PC-9 (cell line): ENCODE measurements around the gene GBA3.

Source experiments
- EZH2 ChIP-seq: fragments of 200-600 bp; sonication (generic); IDR thresholded peaks from 2 replicates; pipeline ENCODE4 v1.8.0; 2017; ENCODE audit warnings: antibody characterized with exemption, low read depth
- TF ChIP-seq, protein P1 (sequence below): fragments of 200-600 bp; sonication (generic); conservative IDR thresholded peaks from 2 replicates; pipeline ENCODE4 v1.6.1; 2017; ENCODE audit warnings: mixed run types, antibody characterized with exemption, mild to moderate bottlenecking, moderate library complexity

GRCh38 chr4:22677780-22678179, 15.0 kb upstream of the GBA3 start:
- TF ChIP-seq, protein P1, sequence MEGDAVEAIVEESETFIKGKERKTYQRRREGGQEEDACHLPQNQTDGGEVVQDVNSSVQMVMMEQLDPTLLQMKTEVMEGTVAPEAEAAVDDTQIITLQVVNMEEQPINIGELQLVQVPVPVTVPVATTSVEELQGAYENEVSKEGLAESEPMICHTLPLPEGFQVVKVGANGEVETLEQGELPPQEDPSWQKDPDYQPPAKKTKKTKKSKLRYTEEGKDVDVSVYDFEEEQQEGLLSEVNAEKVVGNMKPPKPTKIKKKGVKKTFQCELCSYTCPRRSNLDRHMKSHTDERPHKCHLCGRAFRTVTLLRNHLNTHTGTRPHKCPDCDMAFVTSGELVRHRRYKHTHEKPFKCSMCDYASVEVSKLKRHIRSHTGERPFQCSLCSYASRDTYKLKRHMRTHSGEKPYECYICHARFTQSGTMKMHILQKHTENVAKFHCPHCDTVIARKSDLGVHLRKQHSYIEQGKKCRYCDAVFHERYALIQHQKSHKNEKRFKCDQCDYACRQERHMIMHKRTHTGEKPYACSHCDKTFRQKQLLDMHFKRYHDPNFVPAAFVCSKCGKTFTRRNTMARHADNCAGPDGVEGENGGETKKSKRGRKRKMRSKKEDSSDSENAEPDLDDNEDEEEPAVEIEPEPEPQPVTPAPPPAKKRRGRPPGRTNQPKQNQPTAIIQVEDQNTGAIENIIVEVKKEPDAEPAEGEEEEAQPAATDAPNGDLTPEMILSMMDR = no peak
- TF ChIP-seq EZH2 = no peak
